Activated naive CD8-positive, alpha-beta T cell treated with anti-CD3 and anti-CD28 coated beads, Interleukin-2, amount 50 U/mL, for 24 hours (primary cell): ENCODE data around the gene PLAC9.

ENCODE experiments used
- ATAC-seq: fragments of 150-1000 bp; cut with Tn5 transposase; one replicate; pipeline ENCODE4 v1.10.0; 2021
- DNase-seq: peaks from one replicate; pipeline ENCODE4 v3.0.0; 2021
- H3K27ac Mint-ChIP-seq: one replicate; pipeline ENCODE4 v1.8.0; 2021; ENCODE audit warnings: mild to moderate bottlenecking, mixed read lengths
- H3K27me3 Mint-ChIP-seq: one replicate; pipeline ENCODE4 v1.8.0; 2021; ENCODE audit warnings: mixed read lengths
- H3K36me3 Mint-ChIP-seq: one replicate; pipeline ENCODE4 v1.8.0; 2021; ENCODE audit warnings: low read depth, mixed read lengths
- H3K4me1 Mint-ChIP-seq: one replicate; pipeline ENCODE4 v1.8.0; 2021; ENCODE audit warnings: mixed read lengths
- H3K4me3 Mint-ChIP-seq: one replicate; pipeline ENCODE4 v1.8.0; 2021; ENCODE audit warnings: mild to moderate bottlenecking, moderate library complexity, mixed read lengths
- H3K9me3 Mint-ChIP-seq: one replicate; pipeline ENCODE4 v1.8.0; 2021; ENCODE audit warnings: mixed read lengths

Gene PLAC9

GRCh38 chr10:80174641-80175395, 42.3 kb downstream of the PLAC9 start:
- H3K36me3 Mint-ChIP-seq = no peaks in the 10 kb centered on the region
- peaks cover 13% of the 10 kb centered on the region for H3K4me1 Mint-ChIP-seq
- DNase-seq (no peak), ATAC-seq (no peak)
- H3K9me3 Mint-ChIP-seq = no peaks in the 10 kb centered on the region
- H3K27me3 Mint-ChIP-seq = no peaks in the 10 kb centered on the region
- no peak overlapping the region for H3K27ac Mint-ChIP-seq
- no peak overlapping the region for H3K4me3 Mint-ChIP-seq

GRCh38 chr10:80176526-80176925, 44.0 kb downstream of the PLAC9 start:
- H3K4me3 Mint-ChIP-seq = no peak overlapping the region
- peaks cover 4% of the 10 kb centered on the region for H3K36me3 Mint-ChIP-seq
- DNase-seq (no peak), ATAC-seq (no peak)
- no peaks in the 10 kb centered on the region for H3K27me3 Mint-ChIP-seq
- peaks cover 19% of the 10 kb centered on the region for H3K4me1 Mint-ChIP-seq
- H3K9me3 Mint-ChIP-seq = no peaks in the 10 kb centered on the region
- H3K27ac Mint-ChIP-seq = no peak overlapping the region

- Mint-ChIP-seq H3K9me3 (no peaks in the 10 kb centered on the region), H3K4me3 (no peak overlapping the region), H3K27ac (peak overlapping the region; percentile 35), H3K4me1 (peaks cover 30% of the 10 kb centered on the region), H3K36me3 (peaks cover 6% of the 10 kb centered on the region), H3K27me3 (no peaks in the 10 kb centered on the region)
- no peak for ATAC-seq
- DNase-seq = no peak
Observed at GRCh38 chr10:80177781-80178636, 45.5 kb downstream of the PLAC9 start.

- Mint-ChIP-seq H3K4me1 (peaks cover 67% of the 10 kb centered on the region), H3K4me3 (no peak overlapping the region), H3K27me3 (no peaks in the 10 kb centered on the region), H3K9me3 (no peaks in the 10 kb centered on the region), H3K27ac (no peak overlapping the region), H3K36me3 (peaks cover 15% of the 10 kb centered on the region)
- DNase-seq (no peak), ATAC-seq (no peak)
Observed at GRCh38 chr10:80182986-80183385, 50.5 kb downstream of the PLAC9 start.

GRCh38 chr10:80183436-80183835, 50.9 kb downstream of the PLAC9 start:
- H3K9me3 Mint-ChIP-seq = no peaks in the 10 kb centered on the region

GRCh38 chr10:80184291-80184690, 51.8 kb downstream of the PLAC9 start:
- no peak overlapping the region for H3K27ac Mint-ChIP-seq
- DNase-seq = no peak
- H3K36me3 Mint-ChIP-seq = peaks cover 15% of the 10 kb centered on the region
- no peak for ATAC-seq
- peaks cover 80% of the 10 kb centered on the region for H3K4me1 Mint-ChIP-seq
- no peaks in the 10 kb centered on the region for H3K9me3 Mint-ChIP-seq
- no peaks in the 10 kb centered on the region for H3K27me3 Mint-ChIP-seq
- H3K4me3 Mint-ChIP-seq = no peak overlapping the region

More at GRCh38 chr10:80183436-80183835, 50.9 kb downstream of the PLAC9 start:
- peaks cover 71% of the 10 kb centered on the region for H3K4me1 Mint-ChIP-seq
- H3K27me3 Mint-ChIP-seq = no peaks in the 10 kb centered on the region
- H3K27ac Mint-ChIP-seq = no peak overlapping the region
- ATAC-seq = no peak
- no peak overlapping the region for H3K4me3 Mint-ChIP-seq
- DNase-seq = no peak
- H3K36me3 Mint-ChIP-seq = peaks cover 15% of the 10 kb centered on the region

GRCh38 chr10:80185578-80186299, 53.2 kb downstream of the PLAC9 start:
- DNase-seq = no peak
- no peaks in the 10 kb centered on the region for H3K27me3 Mint-ChIP-seq
- no peaks in the 10 kb centered on the region for H3K9me3 Mint-ChIP-seq
- ATAC-seq = no peak
- peak overlapping the region; percentile 92 for H3K27ac Mint-ChIP-seq
- H3K4me1 Mint-ChIP-seq = peaks cover 84% of the 10 kb centered on the region
- H3K36me3 Mint-ChIP-seq = peaks cover 15% of the 10 kb centered on the region
- H3K4me3 Mint-ChIP-seq = no peak overlapping the region

GRCh38 chr10:80186364-80187012, 54.0 kb downstream of the PLAC9 start:
- ATAC-seq (peak; percentile 58), DNase-seq (peak; percentile 53)
- Mint-ChIP-seq H3K27me3 (no peaks in the 10 kb centered on the region), H3K4me1 (peaks cover 84% of the 10 kb centered on the region), H3K27ac (peak overlapping the region; percentile 92), H3K36me3 (peaks cover 15% of the 10 kb centered on the region), H3K9me3 (no peaks in the 10 kb centered on the region), H3K4me3 (peak overlapping the region; percentile 72)

GRCh38 chr10:80187060-80187459, 54.5 kb downstream of the PLAC9 start:
- Mint-ChIP-seq H3K4me1 (peaks cover 85% of the 10 kb centered on the region), H3K4me3 (peak overlapping the region; percentile 72), H3K36me3 (peaks cover 20% of the 10 kb centered on the region), H3K27ac (peak overlapping the region; percentile 92), H3K27me3 (no peaks in the 10 kb centered on the region), H3K9me3 (peaks cover under 1% of the 10 kb centered on the region)
- DNase-seq = no peak
- ATAC-seq = no peak

- Mint-ChIP-seq H3K4me1 (peaks cover 86% of the 10 kb centered on the region), H3K27me3 (no peaks in the 10 kb centered on the region), H3K9me3 (peaks cover 6% of the 10 kb centered on the region), H3K4me3 (peak overlapping the region; percentile 72), H3K27ac (peak overlapping the region; percentile 92), H3K36me3 (peaks cover 26% of the 10 kb centered on the region)
- DNase-seq (peak; percentile 63), ATAC-seq (peak; percentile 91)
Observed at GRCh38 chr10:80187465-80188409, 55.2 kb downstream of the PLAC9 start.

GRCh38 chr10:80188713-80189112, 56.2 kb downstream of the PLAC9 start:
- peak overlapping the region; percentile 39 for H3K4me3 Mint-ChIP-seq
- peaks cover 10% of the 10 kb centered on the region for H3K9me3 Mint-ChIP-seq
- ATAC-seq (no peak), DNase-seq (no peak)
- H3K27ac Mint-ChIP-seq = peak overlapping the region; percentile 85
- H3K36me3 Mint-ChIP-seq = peaks cover 28% of the 10 kb centered on the region
- peaks cover 82% of the 10 kb centered on the region for H3K4me1 Mint-ChIP-seq
- no peaks in the 10 kb centered on the region for H3K27me3 Mint-ChIP-seq

GRCh38 chr10:80191589-80192270, 59.2 kb downstream of the PLAC9 start:
- Mint-ChIP-seq H3K36me3 (peaks cover 32% of the 10 kb centered on the region), H3K27ac (peak overlapping the region; percentile 75), H3K9me3 (peaks cover 10% of the 10 kb centered on the region), H3K4me1 (peaks cover 79% of the 10 kb centered on the region), H3K27me3 (no peaks in the 10 kb centered on the region), H3K4me3 (peak overlapping the region; percentile 35)
- ATAC-seq (no peak), DNase-seq (peak; percentile 23)

GRCh38 chr10:80192553-80192952, 60.0 kb downstream of the PLAC9 start:
- Mint-ChIP-seq H3K36me3 (peaks cover 30% of the 10 kb centered on the region), H3K4me3 (no peak overlapping the region), H3K9me3 (peaks cover 10% of the 10 kb centered on the region), H3K27ac (no peak overlapping the region), H3K4me1 (peaks cover 79% of the 10 kb centered on the region), H3K27me3 (no peaks in the 10 kb centered on the region)
- ATAC-seq = no peak
- no peak for DNase-seq
